Endothelial cell of umbilical vein (primary cell): ENCODE measurements around the gene MPDZ. TPM values are rescaled to one million over a fixed set of nuclear protein-coding genes. Genes with fewer than 3 reads are reported as not detected.
A peak's percentile ranks its signal among the peaks of the same experiment; 100 is the strongest.

Source experiments
- BruUV-seq: library from RNA; stranded (reverse); fragments of 400-500 nt; replicated peaks from 2 replicates; lab custom pipeline; 2021; lab: Mats Ljungman, UMichigan
- CTCF ChIA-PET: fragments of 300-600, 350-600 bp; sonication (Branson Sonifier 250); formaldehyde crosslinking; loops from one replicate; lab custom pipeline; 2021; ENCODE audit warnings: antibody characterized with exemption, inconsistent platforms; lab: Charles Lee
- POLR2A ChIA-PET: fragments of 300-600, 350-600 bp; sonication (Branson Sonifier 250); formaldehyde crosslinking; loops from one replicate; lab custom pipeline; 2021; ENCODE audit warnings: antibody characterized with exemption, inconsistent platforms; lab: Charles Lee
- DNase-seq: peaks from one replicate; pipeline ENCODE4 v3.0.0-alpha.2; 2011; ENCODE audit warnings: low read depth, low spot score
- FAIRE-seq: peaks from 2 replicates; lab custom pipeline; 2011; peaks lifted over from hg19 to GRCh38; lab: Jason Lieb, UNC
- H2AFZ ChIP-seq: 2 replicates; pipeline ENCODE4 v1.6.0; 2012; ENCODE audit warnings: low read depth, low read length, control low read depth, inconsistent platforms
- H3K27ac ChIP-seq: 2 replicates; pipeline ENCODE4 v1.5.1; 2011; ENCODE audit warnings: low read depth, mild to moderate bottlenecking, control low read depth, low read length, moderate library complexity; ENCODE audit not compliant: insufficient read depth
- H3K27me3 ChIP-seq, 2 experiments: 2 replicates each; pipeline versions ENCODE4 v1.6.0 to v1.6.1; 2011; ENCODE audit warnings: low read length in 2 of 2, mixed read lengths in 1 of 2; ENCODE audit not compliant: control insufficient read depth in 2 of 2, insufficient read depth in 2 of 2
- H3K36me3 ChIP-seq, 2 experiments: 2 replicates in 1 of 2; 3 replicates in 1 of 2; pipeline ENCODE4 v1.5.1; 2011; ENCODE audit warnings: low read length in 2 of 2, mild to moderate bottlenecking in 1 of 2, moderate library complexity in 1 of 2; ENCODE audit not compliant: control insufficient read depth in 2 of 2, insufficient read depth in 2 of 2; ENCODE audit errors: extremely low read depth in 1 of 2
- H3K4me1 ChIP-seq: 3 replicates; pipeline ENCODE4 v1.5.1; 2011; ENCODE audit warnings: mild to moderate bottlenecking, low read length; ENCODE audit not compliant: control insufficient read depth, insufficient read depth; ENCODE audit errors: extremely low read depth
- H3K4me2 ChIP-seq: 2 replicates; pipeline ENCODE4 v1.6.1; 2011; ENCODE audit warnings: low read length, control low read depth, mixed read lengths; ENCODE audit not compliant: insufficient read depth
- H3K4me3 ChIP-seq, 3 experiments: fragments of 200-600 bp in 1 of 3; sonication (generic), shearing (Covaris generic) in 1 of 3; replicated peaks in 1 of 3; 2 replicates each; pipeline ENCODE4 v1.5.1; 2011 to 2016; ENCODE audit warnings: control low read depth in 3 of 3, low read length in 3 of 3, mild to moderate bottlenecking in 2 of 3, inconsistent platforms in 1 of 3, low read depth in 1 of 3, moderate library complexity in 1 of 3; ENCODE audit not compliant: insufficient read depth in 1 of 3
- H3K79me2 ChIP-seq: 2 replicates; pipeline ENCODE4 v1.6.0; 2012; ENCODE audit warnings: low read length, inconsistent platforms; ENCODE audit not compliant: control insufficient read depth, insufficient read depth
- H3K9ac ChIP-seq: replicated peaks from 2 replicates; pipeline ENCODE3; 2011; ENCODE audit warnings: low read length, control low read depth; ENCODE audit not compliant: insufficient read depth; ENCODE audit errors: extremely low read depth
- H3K9me1 ChIP-seq: replicated peaks from 3 replicates; pipeline ENCODE4 v1.6.0; 2011; ENCODE audit warnings: mild to moderate bottlenecking, low read length; ENCODE audit not compliant: control insufficient read depth, insufficient read depth; ENCODE audit errors: extremely low read depth
- H3K9me3 ChIP-seq: replicated peaks from 2 replicates; pipeline ENCODE4 v1.5.1; 2012; ENCODE audit warnings: low read length, inconsistent platforms; ENCODE audit not compliant: control insufficient read depth, insufficient read depth
- H4K20me1 ChIP-seq: replicated peaks from 2 replicates; pipeline ENCODE3; 2011; ENCODE audit warnings: mild to moderate bottlenecking, low read length; ENCODE audit not compliant: control insufficient read depth, insufficient read depth; ENCODE audit errors: extremely low read depth
- CTCF ChIP-seq, 2 donors: IDR thresholded peaks; 1 replicate in 1 of 2; 2 replicates in 1 of 2; pipeline ENCODE4 v1.5.1; 2011; ENCODE audit warnings: low read length in 2 of 2, mild to moderate bottlenecking in 2 of 2, moderate library complexity in 2 of 2, control low read depth in 1 of 2, inconsistent platforms in 1 of 2, low read depth in 1 of 2; ENCODE audit not compliant: insufficient read depth in 1 of 2; ENCODE audit errors: extremely low read depth in 1 of 2
- EZH2 ChIP-seq: IDR thresholded peaks from 2 replicates; pipeline ENCODE4 v1.6.1; 2012; ENCODE audit warnings: borderline replicate concordance, low read depth, mild to moderate bottlenecking, moderate library complexity, low read length, inconsistent platforms; ENCODE audit not compliant: severe bottlenecking
- FOS ChIP-seq: IDR thresholded peaks from 2 replicates; pipeline ENCODE4 v1.6.1; 2011; ENCODE audit warnings: mild to moderate bottlenecking, low read length, moderate library complexity, borderline replicate concordance; ENCODE audit not compliant: insufficient read depth
- GATA2 ChIP-seq: IDR thresholded peaks from 2 replicates; pipeline ENCODE4 v1.7.0; 2011; ENCODE audit warnings: low read depth, mild to moderate bottlenecking, moderate library complexity, mixed read lengths, low read length; ENCODE audit not compliant: insufficient read length, insufficient read depth
- JUN ChIP-seq: IDR thresholded peaks from 2 replicates; pipeline ENCODE4 v1.6.1; 2011; ENCODE audit warnings: borderline replicate concordance, low read depth; ENCODE audit not compliant: insufficient read length, insufficient read depth
- MAX ChIP-seq: IDR thresholded peaks from 2 replicates; pipeline ENCODE4 v1.6.1; 2011; ENCODE audit not compliant: insufficient read depth, insufficient read length
- MYC ChIP-seq: IDR thresholded peaks from one replicate; pipeline ENCODE4 v1.6.1; 2011; ENCODE audit warnings: mild to moderate bottlenecking, low read depth, low read length
- POLR2A ChIP-seq: IDR thresholded peaks from 2 replicates; pipeline ENCODE4 v1.6.1; 2012; ENCODE audit warnings: low read depth, mild to moderate bottlenecking, control low read depth, low read length
- POLR2AphosphoS5 ChIP-seq: IDR thresholded peaks from 2 replicates; pipeline ENCODE4 v1.6.1; 2012; ENCODE audit warnings: low read depth, mild to moderate bottlenecking, control low read depth, low read length, moderate library complexity; ENCODE audit not compliant: insufficient read depth
- dilution Hi-C: fragments of 300-500 bp; cut with MboI; formaldehyde crosslinking; loops from one replicate; pipeline ENCODE4 v1.15.0; 2019; ENCODE audit warnings: low sequenced_read_pairs; ENCODE audit not compliant: extremely low pct_ligation_motif_present
- intact Hi-C: fragments of 100-400 bp; cut with micrococcal nuclease; formaldehyde crosslinking; loops from one replicate; pipeline ENCODE4 v1.10.0; 2022
- polyA plus RNA-seq, 4 experiments: library from polyadenylated mRNA; depleted of rRNA in 3 of 4; stranded (reverse) in 3 of 4; unstranded in 1 of 4; fragments of >200 nt; gene quantifications; 2 replicates each; pipeline versions ENCODE4 v1.2.1 to v1.2.3, GENCODE V29; 2011 to 2012; ENCODE audit warnings: missing spikeins in 1 of 4
- total RNA-seq: library from RNA; stranded (reverse); gene quantifications from 2 replicates; pipeline ENCODE4 v1.2.3, GENCODE V29; 2021

MPDZ gene
- total and polyA plus RNA-seq, 2 donors (not counting 3 experiments of a cell fraction or from before 2014, with no cell fraction given), result 22.3 to 54.4 TPM

- H3K9me3 ChIP-seq, result peaks cover 2% of the 10 kb centered on the region
- no peaks in the 10 kb centered on the region for H3K36me3 ChIP-seq
- H4K20me1 ChIP-seq, result no peaks in the 10 kb centered on the region
- H3K4me2 ChIP-seq, result no peak overlapping the region
- BruUV-seq, result no TSS peak
- no peaks in the 10 kb centered on the region for H3K79me2 ChIP-seq
- CTCF ChIA-PET, result no interaction called here
- POLR2A ChIA-PET, result no interaction called here
- H2AFZ ChIP-seq, result peak overlapping the region; percentile 16
- no peak for TF ChIP-seq MAX
- TF ChIP-seq POLR2A, result no peak
- TF ChIP-seq CTCF (IDR thresholded peaks at IDR 0.05; ENCODE audit: extremely low read depth in 1 of 2, insufficient read depth in 1 of 2, low read depth in 1 of 2, low read length in 2 of 2), result no peak
- no peak for TF ChIP-seq JUN
- TF ChIP-seq FOS, result no peak
- TF ChIP-seq POLR2AphosphoS5, result no peak
- no peak for TF ChIP-seq GATA2
- TF ChIP-seq EZH2, result no peak
- TF ChIP-seq MYC, result no peak
- no peak overlapping the region for H3K9ac ChIP-seq
- no peaks in the 10 kb centered on the region for H3K27me3 ChIP-seq
- dilution Hi-C loops (no loop called here), intact Hi-C loops (no loop called here)
- H3K4me3 ChIP-seq, result no peak overlapping the region
- no peak for DNase-seq
- H3K4me1 ChIP-seq, result no peaks in the 10 kb centered on the region
- H3K27ac ChIP-seq, result no peak overlapping the region
- no peaks in the 10 kb centered on the region for H3K9me1 ChIP-seq
- FAIRE-seq, result no peak
These were observed 13.3 kb upstream of the MPDZ start for GRCh38 chr9:13292782-13293181.
